ENCODE data around the gene GPR62.

The GPR62 gene

GRCh38 chr3:51945031-51945840 lies 9.9 kb upstream of the GPR62 start:
- no peak overlapping the region for H3K4me3 Mint-ChIP-seq
- peaks cover 3% of the 10 kb centered on the region for H3K36me3 Mint-ChIP-seq (ENCODE audit: low read depth)
- H3K27me3 Mint-ChIP-seq (ENCODE audit: low read depth), result no peaks in the 10 kb centered on the region
- no peak overlapping the region for H3K27ac Mint-ChIP-seq
- no peaks in the 10 kb centered on the region for H3K9me3 Mint-ChIP-seq
- H3K4me1 Mint-ChIP-seq (ENCODE audit: low read depth), result peaks cover 18% of the 10 kb centered on the region

- H3K27ac Mint-ChIP-seq, result no peak overlapping the region
- H3K27me3 Mint-ChIP-seq (ENCODE audit: low read depth), result peaks cover 4% of the 10 kb centered on the region
- no peaks in the 10 kb centered on the region for H3K36me3 Mint-ChIP-seq (ENCODE audit: low read depth)
- H3K4me3 Mint-ChIP-seq, result no peak overlapping the region
- no peaks in the 10 kb centered on the region for H3K9me3 Mint-ChIP-seq
- peaks cover 10% of the 10 kb centered on the region for H3K4me1 Mint-ChIP-seq (ENCODE audit: low read depth)
These were observed 9.1 kb upstream of the GPR62 start for GRCh38 chr3:51945926-51946705.

- Mint-ChIP-seq H3K4me3 (no peak overlapping the region), H3K27me3 (ENCODE audit: low read depth) (peaks cover 7% of the 10 kb centered on the region), H3K4me1 (ENCODE audit: low read depth) (peaks cover 8% of the 10 kb centered on the region), H3K27ac (no peak overlapping the region), H3K9me3 (no peaks in the 10 kb centered on the region), H3K36me3 (ENCODE audit: low read depth) (no peaks in the 10 kb centered on the region)
These were observed 8.4 kb upstream of the GPR62 start for GRCh38 chr3:51946796-51947195.

DNA sequence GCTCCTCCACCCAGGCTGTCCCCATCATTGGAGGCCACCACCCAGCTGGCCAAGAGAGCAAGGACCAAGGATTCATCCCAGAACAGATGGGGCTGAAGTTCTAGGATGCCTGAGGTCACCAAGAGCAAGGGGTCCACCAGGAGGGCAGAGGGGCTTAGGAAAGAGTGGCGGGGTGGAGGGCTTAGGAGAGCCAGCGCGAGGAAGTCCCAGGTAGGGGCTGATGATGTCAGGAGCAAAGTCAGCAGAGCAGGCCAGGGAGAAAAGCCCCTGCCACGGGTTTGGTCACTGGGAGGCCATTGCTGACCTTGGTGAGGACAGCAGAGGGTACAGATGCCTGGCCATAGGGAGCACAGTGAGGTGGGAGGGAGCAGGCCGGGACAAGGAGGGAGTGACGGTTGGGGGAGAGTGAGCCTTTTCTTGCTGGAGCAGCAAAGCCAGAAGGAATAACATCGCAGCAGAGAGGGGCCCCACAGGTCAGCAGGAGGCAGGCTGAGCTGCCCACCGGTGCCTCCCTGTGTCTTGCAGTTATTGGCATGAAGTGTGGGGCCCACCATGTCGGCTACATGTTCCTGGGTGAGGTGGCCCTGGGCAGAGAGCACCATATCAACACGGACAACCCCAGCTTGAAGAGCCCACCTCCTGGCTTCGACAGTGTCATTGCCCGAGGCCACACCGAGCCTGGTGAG lies 7.8 kb upstream of the GPR62 start:
- H3K27ac Mint-ChIP-seq, result no peak overlapping the region
- H3K4me3 Mint-ChIP-seq, result no peak overlapping the region
- H3K36me3 Mint-ChIP-seq (ENCODE audit: low read depth), result no peaks in the 10 kb centered on the region
- H3K27me3 Mint-ChIP-seq (ENCODE audit: low read depth), result peaks cover 11% of the 10 kb centered on the region
- H3K9me3 Mint-ChIP-seq, result no peaks in the 10 kb centered on the region
- peaks cover 7% of the 10 kb centered on the region for H3K4me1 Mint-ChIP-seq (ENCODE audit: low read depth)

- Mint-ChIP-seq H3K36me3 (ENCODE audit: low read depth) (no peaks in the 10 kb centered on the region), H3K27me3 (ENCODE audit: low read depth) (peaks cover 14% of the 10 kb centered on the region), H3K9me3 (no peaks in the 10 kb centered on the region), H3K27ac (no peak overlapping the region), H3K4me3 (no peak overlapping the region), H3K4me1 (ENCODE audit: low read depth) (no peaks in the 10 kb centered on the region)
These were observed 7.1 kb upstream of the GPR62 start for GRCh38 chr3:51948016-51948580.

GRCh38 chr3:51949121-51949520 lies 6.1 kb upstream of the GPR62 start:
- Mint-ChIP-seq H3K4me3 (no peak overlapping the region), H3K36me3 (ENCODE audit: low read depth) (peaks cover 2% of the 10 kb centered on the region), H3K27ac (no peak overlapping the region), H3K27me3 (ENCODE audit: low read depth) (peaks cover 24% of the 10 kb centered on the region), H3K4me1 (ENCODE audit: low read depth) (no peaks in the 10 kb centered on the region), H3K9me3 (no peaks in the 10 kb centered on the region)

GRCh38 chr3:51950899-51951298 lies 4.3 kb upstream of the GPR62 start:
- Mint-ChIP-seq H3K9me3 (no peaks in the 10 kb centered on the region), H3K27me3 (ENCODE audit: low read depth) (peaks cover 37% of the 10 kb centered on the region), H3K27ac (no peak overlapping the region), H3K4me1 (ENCODE audit: low read depth) (no peaks in the 10 kb centered on the region), H3K36me3 (ENCODE audit: low read depth) (peaks cover 2% of the 10 kb centered on the region), H3K4me3 (no peak overlapping the region)

- H3K27me3 Mint-ChIP-seq (ENCODE audit: low read depth), result peaks cover 44% of the 10 kb centered on the region
- no peak overlapping the region for H3K27ac Mint-ChIP-seq
- peaks cover 3% of the 10 kb centered on the region for H3K4me1 Mint-ChIP-seq (ENCODE audit: low read depth)
- no peak overlapping the region for H3K4me3 Mint-ChIP-seq
- H3K36me3 Mint-ChIP-seq (ENCODE audit: low read depth), result peaks cover 5% of the 10 kb centered on the region
- no peaks in the 10 kb centered on the region for H3K9me3 Mint-ChIP-seq
These were observed 1.7 kb upstream of the GPR62 start for GRCh38 chr3:51953445-51953844.

DNA sequence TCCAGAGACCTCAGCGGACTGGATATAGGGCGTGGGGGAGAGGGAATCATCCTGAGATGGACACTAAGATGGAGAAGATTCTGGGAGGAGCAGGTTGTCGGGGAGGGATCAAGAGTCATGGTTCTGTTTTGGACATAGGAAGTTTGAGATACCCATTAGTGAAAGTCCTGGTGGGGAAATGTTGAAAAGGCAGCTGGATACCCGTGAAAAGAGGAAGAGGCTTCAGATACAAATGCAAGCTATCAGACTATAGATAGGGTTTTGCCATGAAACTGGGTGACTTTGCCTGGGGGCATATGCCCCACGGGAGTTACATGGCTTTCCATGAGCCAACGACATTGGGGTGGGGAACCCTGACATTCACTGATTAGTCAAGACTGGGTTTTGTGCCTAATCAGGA lies 1.1 kb upstream of the GPR62 start:
- H3K27me3 Mint-ChIP-seq (ENCODE audit: low read depth), result peaks cover 44% of the 10 kb centered on the region
- H3K27ac Mint-ChIP-seq, result no peak overlapping the region
- peaks cover 5% of the 10 kb centered on the region for H3K36me3 Mint-ChIP-seq (ENCODE audit: low read depth)
- H3K9me3 Mint-ChIP-seq, result no peaks in the 10 kb centered on the region
- H3K4me3 Mint-ChIP-seq, result no peak overlapping the region
- peaks cover 3% of the 10 kb centered on the region for H3K4me1 Mint-ChIP-seq (ENCODE audit: low read depth)

- H3K27me3 Mint-ChIP-seq (ENCODE audit: low read depth), result peaks cover 44% of the 10 kb centered on the region
- no peak overlapping the region for H3K4me3 Mint-ChIP-seq
- peaks cover 3% of the 10 kb centered on the region for H3K4me1 Mint-ChIP-seq (ENCODE audit: low read depth)
- no peak overlapping the region for H3K27ac Mint-ChIP-seq
- peaks cover 5% of the 10 kb centered on the region for H3K36me3 Mint-ChIP-seq (ENCODE audit: low read depth)
- no peaks in the 10 kb centered on the region for H3K9me3 Mint-ChIP-seq
These were observed 468 bp upstream of the GPR62 start for GRCh38 chr3:51954713-51955112.

DNA sequence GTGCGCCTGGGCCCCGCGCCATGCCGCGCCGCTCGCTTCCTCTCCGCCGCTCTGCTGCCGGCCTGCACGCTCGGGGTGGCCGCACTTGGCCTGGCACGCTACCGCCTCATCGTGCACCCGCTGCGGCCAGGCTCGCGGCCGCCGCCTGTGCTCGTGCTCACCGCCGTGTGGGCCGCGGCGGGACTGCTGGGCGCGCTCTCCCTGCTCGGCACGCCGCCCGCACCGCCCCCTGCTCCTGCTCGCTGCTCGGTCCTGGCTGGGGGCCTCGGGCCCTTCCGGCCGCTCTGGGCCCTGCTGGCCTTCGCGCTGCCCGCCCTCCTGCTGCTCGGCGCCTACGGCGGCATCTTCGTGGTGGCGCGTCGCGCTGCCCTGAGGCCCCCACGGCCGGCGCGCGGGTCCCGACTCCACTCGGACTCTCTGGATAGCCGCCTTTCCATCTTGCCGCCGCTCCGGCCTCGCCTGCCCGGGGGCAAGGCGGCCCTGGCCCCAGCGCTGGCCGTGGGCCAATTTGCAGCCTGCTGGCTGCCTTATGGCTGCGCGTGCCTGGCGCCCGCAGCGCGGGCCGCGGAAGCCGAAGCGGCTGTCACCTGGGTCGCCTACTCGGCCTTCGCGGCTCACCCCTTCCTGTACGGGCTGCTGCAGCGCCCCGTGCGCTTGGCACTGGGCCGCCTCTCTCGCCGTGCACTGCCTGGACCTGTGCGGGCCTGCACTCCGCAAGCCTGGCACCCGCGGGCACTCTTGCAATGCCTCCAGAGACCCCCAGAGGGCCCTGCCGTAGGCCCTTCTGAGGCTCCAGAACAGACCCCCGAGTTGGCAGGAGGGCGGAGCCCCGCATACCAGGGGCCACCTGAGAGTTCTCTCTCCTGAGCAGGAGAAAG lies 951 bp downstream of the GPR62 start:
- H3K4me1 Mint-ChIP-seq (ENCODE audit: low read depth), result peaks cover 3% of the 10 kb centered on the region
- peaks cover 5% of the 10 kb centered on the region for H3K36me3 Mint-ChIP-seq (ENCODE audit: low read depth)
- no peaks in the 10 kb centered on the region for H3K9me3 Mint-ChIP-seq
- H3K27ac Mint-ChIP-seq, result no peak overlapping the region
- H3K27me3 Mint-ChIP-seq (ENCODE audit: low read depth), result peaks cover 40% of the 10 kb centered on the region
- H3K4me3 Mint-ChIP-seq, result no peak overlapping the region

- Mint-ChIP-seq H3K4me1 (ENCODE audit: low read depth) (peaks cover 5% of the 10 kb centered on the region), H3K27ac (no peak overlapping the region), H3K27me3 (ENCODE audit: low read depth) (peaks cover 32% of the 10 kb centered on the region), H3K4me3 (no peak overlapping the region), H3K36me3 (ENCODE audit: low read depth) (peaks cover 5% of the 10 kb centered on the region), H3K9me3 (no peaks in the 10 kb centered on the region)
These were observed 2.5 kb downstream of the GPR62 start for GRCh38 chr3:51957520-51958205.

Data from T-helper 1 cell treated with Interleukin-12 subunit alpha and Interleukin-12 subunit beta and Interleukin-4 antibody, amounts not matched to agents 30 μg/mL and 1 μg/mL, for 36 hours (primary cell).